ENCODE measurements around the gene LRRC7. TPM values are rescaled to one million over a fixed set of nuclear protein-coding genes. Genes with fewer than 3 reads are reported as not detected.

LRRC7 gene
- total RNA-seq, 6 experiments from 2014 or later = 0.09 to 0.33 (median 0.23) TPM

DNA sequence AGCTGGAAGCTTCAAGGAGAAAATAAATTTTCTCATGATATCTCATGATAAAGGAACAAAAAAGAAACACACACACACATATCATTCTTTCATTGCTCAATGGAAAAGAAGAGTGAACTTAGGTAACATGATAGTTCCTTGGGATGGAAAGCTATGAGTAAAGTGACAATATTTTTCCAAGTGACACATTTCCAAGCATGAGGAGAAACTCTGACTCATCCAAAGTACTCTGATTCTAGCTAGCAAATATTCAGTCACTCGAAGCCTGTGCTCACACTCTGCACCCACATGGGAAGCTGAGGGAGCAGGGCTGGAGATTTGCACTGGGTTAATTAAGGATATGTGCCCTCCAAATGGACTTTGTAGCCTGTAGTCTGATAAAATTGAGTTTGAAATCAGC is 415.3 kb downstream of the LRRC7 start:
- no peak overlapping the region; the same call in 1 of the 2 replicates for H3K27ac Mint-ChIP-seq
- H3K4me3 Mint-ChIP-seq = no peak overlapping the region
- no peaks in the 10 kb centered on the region for H3K9me3 Mint-ChIP-seq
- peaks cover 13% of the 10 kb centered on the region; the same call in 1 of the 2 replicates for H3K4me1 Mint-ChIP-seq (ENCODE audit: low read depth)
- peak; percentile 65 for DNase-seq
- TF ChIP-seq, protein P1, sequence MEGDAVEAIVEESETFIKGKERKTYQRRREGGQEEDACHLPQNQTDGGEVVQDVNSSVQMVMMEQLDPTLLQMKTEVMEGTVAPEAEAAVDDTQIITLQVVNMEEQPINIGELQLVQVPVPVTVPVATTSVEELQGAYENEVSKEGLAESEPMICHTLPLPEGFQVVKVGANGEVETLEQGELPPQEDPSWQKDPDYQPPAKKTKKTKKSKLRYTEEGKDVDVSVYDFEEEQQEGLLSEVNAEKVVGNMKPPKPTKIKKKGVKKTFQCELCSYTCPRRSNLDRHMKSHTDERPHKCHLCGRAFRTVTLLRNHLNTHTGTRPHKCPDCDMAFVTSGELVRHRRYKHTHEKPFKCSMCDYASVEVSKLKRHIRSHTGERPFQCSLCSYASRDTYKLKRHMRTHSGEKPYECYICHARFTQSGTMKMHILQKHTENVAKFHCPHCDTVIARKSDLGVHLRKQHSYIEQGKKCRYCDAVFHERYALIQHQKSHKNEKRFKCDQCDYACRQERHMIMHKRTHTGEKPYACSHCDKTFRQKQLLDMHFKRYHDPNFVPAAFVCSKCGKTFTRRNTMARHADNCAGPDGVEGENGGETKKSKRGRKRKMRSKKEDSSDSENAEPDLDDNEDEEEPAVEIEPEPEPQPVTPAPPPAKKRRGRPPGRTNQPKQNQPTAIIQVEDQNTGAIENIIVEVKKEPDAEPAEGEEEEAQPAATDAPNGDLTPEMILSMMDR (IDR thresholded peaks at IDR 0.05) = no peak
- H3K27me3 Mint-ChIP-seq (ENCODE audit: insufficient read depth) = no peaks in the 10 kb centered on the region
- no peaks in the 10 kb centered on the region for H3K36me3 Mint-ChIP-seq (ENCODE audit: low read depth)

DNA sequence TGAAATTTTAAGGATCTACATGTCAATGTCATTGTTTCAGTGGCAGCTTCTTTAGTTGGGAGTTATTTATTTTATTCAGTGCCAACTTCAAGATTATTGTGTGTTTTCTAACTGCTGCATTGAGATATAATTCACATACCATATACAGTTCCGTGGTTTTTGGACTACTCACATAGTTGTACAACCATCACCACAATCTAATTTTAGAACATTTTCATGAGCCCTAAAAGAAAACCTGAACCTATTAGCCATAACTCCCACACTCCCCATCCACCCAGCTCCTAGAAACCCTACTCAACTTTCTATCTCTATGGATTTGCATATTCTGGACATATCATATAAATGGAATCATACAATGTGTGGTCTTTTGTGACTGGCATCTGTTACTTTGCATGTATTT is 417.7 kb downstream of the LRRC7 start:
- Mint-ChIP-seq H3K4me1 (ENCODE audit: low read depth) (peaks cover 13% of the 10 kb centered on the region; the same call in 1 of the 2 replicates), H3K27me3 (ENCODE audit: insufficient read depth) (no peaks in the 10 kb centered on the region)

DNA sequence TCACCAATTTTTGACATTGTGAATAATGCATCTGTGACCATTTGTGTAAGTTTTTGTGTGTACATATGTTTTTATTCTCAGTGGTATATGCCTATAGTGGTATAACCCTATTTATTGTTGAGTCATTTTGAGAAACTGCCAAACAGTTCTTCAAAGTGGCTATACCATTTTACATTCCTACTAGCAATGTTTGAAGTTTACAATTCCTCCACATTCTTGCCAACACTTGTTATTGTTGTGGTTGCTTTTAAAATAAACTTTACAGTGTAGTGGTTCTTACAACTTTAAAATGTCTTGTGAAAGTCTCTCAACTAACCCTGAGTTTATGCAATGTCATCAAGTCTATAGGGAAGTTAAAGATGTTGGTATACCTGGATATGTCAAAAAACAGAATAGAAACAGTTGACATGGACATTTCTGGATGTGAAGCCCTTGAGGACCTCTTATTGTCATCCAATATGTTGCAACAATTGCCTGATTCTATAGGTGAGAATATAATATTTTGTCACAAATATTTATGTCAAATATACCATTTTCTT is 418.2 kb downstream of the LRRC7 start:
- Mint-ChIP-seq H3K27me3 (ENCODE audit: insufficient read depth) (no peaks in the 10 kb centered on the region), H3K27ac (no peak overlapping the region), H3K36me3 (ENCODE audit: low read depth) (no peaks in the 10 kb centered on the region), H3K4me1 (ENCODE audit: low read depth) (peaks cover 13% of the 10 kb centered on the region; the same call in 1 of the 2 replicates), H3K9me3 (no peaks in the 10 kb centered on the region), H3K4me3 (no peak overlapping the region)
- TF ChIP-seq, protein P1 (IDR thresholded peaks at IDR 0.05) = no peak
- DNase-seq = no peak

More for the DNA sequence above, 417.7 kb downstream of the LRRC7 start:
- no peak overlapping the region for H3K4me3 Mint-ChIP-seq
- no peak for DNase-seq
- TF ChIP-seq, protein P1 (IDR thresholded peaks at IDR 0.05) = no peak
- no peak overlapping the region for H3K27ac Mint-ChIP-seq
- no peaks in the 10 kb centered on the region for H3K9me3 Mint-ChIP-seq
- H3K36me3 Mint-ChIP-seq (ENCODE audit: low read depth) = no peaks in the 10 kb centered on the region

DNA sequence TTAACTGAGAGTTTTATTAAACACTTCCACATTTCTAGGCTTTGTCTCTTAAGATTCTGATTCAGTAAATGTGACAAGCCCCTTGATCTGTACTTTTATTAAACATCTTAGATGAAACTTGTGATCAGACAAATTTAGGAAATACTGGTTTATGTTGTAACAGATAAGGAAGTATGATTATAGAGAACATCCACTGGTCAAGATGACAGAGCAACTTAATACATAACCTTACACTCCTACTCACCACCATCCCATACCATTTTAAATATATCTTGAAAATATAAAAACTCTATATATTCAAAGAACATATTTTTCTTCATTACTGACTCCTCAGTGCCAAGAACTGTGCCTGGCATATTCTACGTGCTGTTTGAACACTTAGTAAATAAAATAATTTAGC is 420.2 kb downstream of the LRRC7 start:
- no peaks in the 10 kb centered on the region for H3K36me3 Mint-ChIP-seq (ENCODE audit: low read depth)

DNA sequence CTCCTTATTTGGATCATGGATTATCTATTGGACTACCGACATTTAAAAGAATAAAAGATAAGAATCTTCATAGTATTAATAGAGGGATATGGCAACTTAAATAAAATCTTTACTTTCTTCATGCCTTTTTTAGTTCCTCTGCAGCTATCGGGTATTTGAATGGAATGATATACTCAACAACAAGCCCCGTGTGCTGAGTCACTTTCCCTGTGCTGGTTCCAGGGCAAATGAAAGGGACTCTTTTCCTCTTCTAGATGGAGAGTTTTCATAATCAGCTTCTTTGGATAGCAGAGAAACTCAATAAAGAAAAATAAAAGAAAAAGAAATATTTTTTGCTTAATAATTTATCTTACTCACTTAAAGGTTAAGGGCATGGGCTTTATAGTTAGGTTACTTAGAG is 423.9 kb downstream of the LRRC7 start:
- Mint-ChIP-seq H3K27ac (no peak overlapping the region), H3K27me3 (ENCODE audit: insufficient read depth) (no peaks in the 10 kb centered on the region), H3K4me1 (ENCODE audit: low read depth) (peaks cover 10% of the 10 kb centered on the region; the same call in 1 of the 2 replicates), H3K4me3 (no peak overlapping the region), H3K36me3 (ENCODE audit: low read depth) (no peaks in the 10 kb centered on the region), H3K9me3 (no peaks in the 10 kb centered on the region)
- TF ChIP-seq, protein P1 (IDR thresholded peaks at IDR 0.05) = no peak
- peak; percentile 15 for DNase-seq

More for the DNA sequence above, 420.2 kb downstream of the LRRC7 start:
- H3K9me3 Mint-ChIP-seq = no peaks in the 10 kb centered on the region
- DNase-seq = no peak
- TF ChIP-seq, protein P1 (IDR thresholded peaks at IDR 0.05) = no peak
- no peak overlapping the region for H3K27ac Mint-ChIP-seq
- no peak overlapping the region for H3K4me3 Mint-ChIP-seq
- no peaks in the 10 kb centered on the region for H3K27me3 Mint-ChIP-seq (ENCODE audit: insufficient read depth)
- peaks cover 9% of the 10 kb centered on the region; the same call in 1 of the 2 replicates for H3K4me1 Mint-ChIP-seq (ENCODE audit: low read depth)
